Measurements from ENCODE around the gene KPNA3.
A peak's percentile ranks its signal among the peaks of the same experiment; 100 is the strongest.

The KPNA3 gene

GRCh38 chr13:49759503-49759902 is 33.0 kb downstream of the KPNA3 start:
- DNase-seq (ENCODE audit: extremely low read depth, insufficient read length): peak; percentile 11
- Histone ChIP-seq H3K36me3 (ENCODE audit: control insufficient read depth, insufficient read depth, low read length) (no peaks in the 10 kb centered on the region), H3K27me3 (replicated peaks; ENCODE audit: control insufficient read depth, insufficient read depth, low read length) (no peaks in the 10 kb centered on the region), H3K4me3 (replicated peaks; ENCODE audit: low read depth, low read length) (no peak overlapping the region)
- TF ChIP-seq, protein P1, sequence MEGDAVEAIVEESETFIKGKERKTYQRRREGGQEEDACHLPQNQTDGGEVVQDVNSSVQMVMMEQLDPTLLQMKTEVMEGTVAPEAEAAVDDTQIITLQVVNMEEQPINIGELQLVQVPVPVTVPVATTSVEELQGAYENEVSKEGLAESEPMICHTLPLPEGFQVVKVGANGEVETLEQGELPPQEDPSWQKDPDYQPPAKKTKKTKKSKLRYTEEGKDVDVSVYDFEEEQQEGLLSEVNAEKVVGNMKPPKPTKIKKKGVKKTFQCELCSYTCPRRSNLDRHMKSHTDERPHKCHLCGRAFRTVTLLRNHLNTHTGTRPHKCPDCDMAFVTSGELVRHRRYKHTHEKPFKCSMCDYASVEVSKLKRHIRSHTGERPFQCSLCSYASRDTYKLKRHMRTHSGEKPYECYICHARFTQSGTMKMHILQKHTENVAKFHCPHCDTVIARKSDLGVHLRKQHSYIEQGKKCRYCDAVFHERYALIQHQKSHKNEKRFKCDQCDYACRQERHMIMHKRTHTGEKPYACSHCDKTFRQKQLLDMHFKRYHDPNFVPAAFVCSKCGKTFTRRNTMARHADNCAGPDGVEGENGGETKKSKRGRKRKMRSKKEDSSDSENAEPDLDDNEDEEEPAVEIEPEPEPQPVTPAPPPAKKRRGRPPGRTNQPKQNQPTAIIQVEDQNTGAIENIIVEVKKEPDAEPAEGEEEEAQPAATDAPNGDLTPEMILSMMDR (IDR thresholded peaks at IDR 0.05; ENCODE audit: insufficient read depth, low read length, poor library complexity, severe bottlenecking): no peak

DNA sequence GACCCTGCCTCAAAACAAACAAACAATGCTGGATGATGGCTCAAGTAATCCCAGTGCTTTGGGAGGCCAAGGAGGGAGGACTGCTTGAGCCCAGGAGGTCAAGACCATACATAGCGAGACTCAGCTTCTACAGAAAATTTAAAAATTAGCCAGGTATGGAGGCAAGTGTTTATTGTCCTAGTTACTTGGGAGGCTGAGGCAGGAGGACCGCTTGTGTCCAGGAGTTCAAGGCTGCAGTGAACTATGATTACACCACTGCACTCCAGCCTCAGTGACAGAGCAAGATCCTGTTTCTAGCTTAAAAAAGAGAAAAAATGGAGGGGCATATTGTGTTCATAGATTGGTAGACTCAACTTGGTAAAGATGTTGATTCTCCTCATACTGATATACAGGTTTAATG is 36.2 kb downstream of the KPNA3 start:
- no peak for DNase-seq (ENCODE audit: extremely low read depth, insufficient read length)
- H3K36me3 ChIP-seq (ENCODE audit: control insufficient read depth, insufficient read depth, low read length): no peaks in the 10 kb centered on the region
- no peak overlapping the region for H3K4me3 ChIP-seq (replicated peaks; ENCODE audit: low read depth, low read length)
- H3K27me3 ChIP-seq (replicated peaks; ENCODE audit: control insufficient read depth, insufficient read depth, low read length): no peaks in the 10 kb centered on the region
- TF ChIP-seq, protein P1 (IDR thresholded peaks at IDR 0.05; ENCODE audit: insufficient read depth, low read length, poor library complexity, severe bottlenecking): no peak

DNA sequence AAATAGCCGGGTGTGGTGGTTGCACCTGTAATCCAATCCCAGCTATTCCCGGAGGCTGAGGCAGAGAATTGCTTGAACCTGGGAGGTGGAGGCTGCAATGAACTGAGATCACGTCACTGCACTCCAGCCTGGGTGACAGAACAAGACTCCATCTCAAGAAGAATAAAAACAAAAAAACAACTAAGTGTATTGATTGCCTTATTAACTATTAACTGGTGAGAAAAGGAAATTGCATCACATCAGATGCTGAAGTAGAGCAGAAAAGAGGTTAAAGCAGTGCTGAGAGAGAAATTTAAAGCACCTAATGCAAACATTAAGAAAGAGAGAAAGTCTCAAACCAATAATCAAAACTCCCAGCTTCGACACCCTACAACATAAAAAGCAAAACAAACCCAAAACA is 38.3 kb downstream of the KPNA3 start:
- no peaks in the 10 kb centered on the region for H3K27me3 ChIP-seq (replicated peaks; ENCODE audit: control insufficient read depth, insufficient read depth, low read length)
- no peak for DNase-seq (ENCODE audit: extremely low read depth, insufficient read length)
- H3K36me3 ChIP-seq (ENCODE audit: control insufficient read depth, insufficient read depth, low read length): no peaks in the 10 kb centered on the region
- no peak overlapping the region for H3K4me3 ChIP-seq (replicated peaks; ENCODE audit: low read depth, low read length)
- TF ChIP-seq, protein P1 (IDR thresholded peaks at IDR 0.05; ENCODE audit: insufficient read depth, low read length, poor library complexity, severe bottlenecking): no peak

GRCh38 chr13:49749848-49750247 is 42.6 kb downstream of the KPNA3 start:
- no peak for DNase-seq (ENCODE audit: extremely low read depth, insufficient read length)
- no peaks in the 10 kb centered on the region for H3K27me3 ChIP-seq (replicated peaks; ENCODE audit: control insufficient read depth, insufficient read depth, low read length)
- TF ChIP-seq, protein P1 (IDR thresholded peaks at IDR 0.05; ENCODE audit: insufficient read depth, low read length, poor library complexity, severe bottlenecking): no peak
- H3K36me3 ChIP-seq (ENCODE audit: control insufficient read depth, insufficient read depth, low read length): no peaks in the 10 kb centered on the region
- no peak overlapping the region for H3K4me3 ChIP-seq (replicated peaks; ENCODE audit: low read depth, low read length)

GRCh38 chr13:49746111-49746510 is 46.4 kb downstream of the KPNA3 start:
- TF ChIP-seq, protein P1 (IDR thresholded peaks at IDR 0.05; ENCODE audit: insufficient read depth, low read length, poor library complexity, severe bottlenecking): no peak
- no peaks in the 10 kb centered on the region for H3K36me3 ChIP-seq (ENCODE audit: control insufficient read depth, insufficient read depth, low read length)
- no peak overlapping the region for H3K4me3 ChIP-seq (replicated peaks; ENCODE audit: low read depth, low read length)
- no peak for DNase-seq (ENCODE audit: extremely low read depth, insufficient read length)
- no peaks in the 10 kb centered on the region for H3K27me3 ChIP-seq (replicated peaks; ENCODE audit: control insufficient read depth, insufficient read depth, low read length)

DNA sequence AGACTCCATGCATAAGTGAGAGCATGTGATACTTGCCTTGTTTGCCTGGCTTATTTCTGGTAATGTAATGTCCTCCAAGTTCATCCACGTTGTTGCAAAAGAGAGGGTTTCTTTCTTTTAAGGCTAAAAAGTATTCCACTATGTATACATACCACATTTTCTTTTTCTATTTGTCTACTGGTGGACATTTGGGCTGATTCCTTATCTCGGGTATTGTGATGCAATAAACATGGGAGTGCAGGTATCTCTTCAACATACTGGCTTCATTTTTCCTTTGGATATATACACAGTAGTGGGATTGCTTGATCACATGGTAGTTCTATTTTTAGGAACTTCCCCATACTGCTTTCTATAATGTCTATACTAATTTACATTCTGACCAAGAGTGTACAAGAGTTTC is 51.6 kb downstream of the KPNA3 start:
- DNase-seq (ENCODE audit: extremely low read depth, insufficient read length): no peak
- TF ChIP-seq, protein P1 (IDR thresholded peaks at IDR 0.05; ENCODE audit: insufficient read depth, low read length, poor library complexity, severe bottlenecking): no peak
- no peak overlapping the region for H3K4me3 ChIP-seq (replicated peaks; ENCODE audit: low read depth, low read length)
- no peaks in the 10 kb centered on the region for H3K36me3 ChIP-seq (ENCODE audit: control insufficient read depth, insufficient read depth, low read length)
- no peaks in the 10 kb centered on the region for H3K27me3 ChIP-seq (replicated peaks; ENCODE audit: control insufficient read depth, insufficient read depth, low read length)
